Endothelial cell of umbilical vein (primary cell): ENCODE measurements around the gene ARSB. TPM values are rescaled to one million over a fixed set of nuclear protein-coding genes. Genes with fewer than 3 reads are reported as not detected.

Experiments used
- BruUV-seq: library from RNA; stranded (reverse); fragments of 400-500 nt; replicated peaks from 2 replicates; lab custom pipeline; 2021; lab: Mats Ljungman, UMichigan
- CTCF ChIA-PET: fragments of 300-600, 350-600 bp; sonication (Branson Sonifier 250); formaldehyde crosslinking; loops from one replicate; lab custom pipeline; 2021; ENCODE audit warnings: antibody characterized with exemption, inconsistent platforms; lab: Charles Lee
- POLR2A ChIA-PET: fragments of 300-600, 350-600 bp; sonication (Branson Sonifier 250); formaldehyde crosslinking; loops from one replicate; lab custom pipeline; 2021; ENCODE audit warnings: antibody characterized with exemption, inconsistent platforms; lab: Charles Lee
- DNase-seq: peaks from one replicate; pipeline ENCODE4 v3.0.0-alpha.2; 2011; ENCODE audit warnings: low read depth, low spot score
- FAIRE-seq: peaks from 2 replicates; lab custom pipeline; 2011; peaks lifted over from hg19 to GRCh38; lab: Jason Lieb, UNC
- H2AFZ ChIP-seq: 2 replicates; pipeline ENCODE4 v1.6.0; 2012; ENCODE audit warnings: low read depth, low read length, control low read depth, inconsistent platforms
- H3K27ac ChIP-seq: 2 replicates; pipeline ENCODE4 v1.5.1; 2011; ENCODE audit warnings: low read depth, mild to moderate bottlenecking, control low read depth, low read length, moderate library complexity; ENCODE audit not compliant: insufficient read depth
- H3K27me3 ChIP-seq, 2 experiments: 2 replicates each; pipeline versions ENCODE4 v1.6.0 to v1.6.1; 2011; ENCODE audit warnings: low read length in 2 of 2, mixed read lengths in 1 of 2; ENCODE audit not compliant: control insufficient read depth in 2 of 2, insufficient read depth in 2 of 2
- H3K36me3 ChIP-seq, 2 experiments: 2 replicates in 1 of 2; 3 replicates in 1 of 2; pipeline ENCODE4 v1.5.1; 2011; ENCODE audit warnings: low read length in 2 of 2, mild to moderate bottlenecking in 1 of 2, moderate library complexity in 1 of 2; ENCODE audit not compliant: control insufficient read depth in 2 of 2, insufficient read depth in 2 of 2; ENCODE audit errors: extremely low read depth in 1 of 2
- H3K4me1 ChIP-seq: 3 replicates; pipeline ENCODE4 v1.5.1; 2011; ENCODE audit warnings: mild to moderate bottlenecking, low read length; ENCODE audit not compliant: control insufficient read depth, insufficient read depth; ENCODE audit errors: extremely low read depth
- H3K4me2 ChIP-seq: 2 replicates; pipeline ENCODE4 v1.6.1; 2011; ENCODE audit warnings: low read length, control low read depth, mixed read lengths; ENCODE audit not compliant: insufficient read depth
- H3K4me3 ChIP-seq, 3 experiments: fragments of 200-600 bp in 1 of 3; sonication (generic), shearing (Covaris generic) in 1 of 3; replicated peaks in 1 of 3; 2 replicates each; pipeline ENCODE4 v1.5.1; 2011 to 2016; ENCODE audit warnings: control low read depth in 3 of 3, low read length in 3 of 3, mild to moderate bottlenecking in 2 of 3, inconsistent platforms in 1 of 3, low read depth in 1 of 3, moderate library complexity in 1 of 3; ENCODE audit not compliant: insufficient read depth in 1 of 3
- H3K79me2 ChIP-seq: 2 replicates; pipeline ENCODE4 v1.6.0; 2012; ENCODE audit warnings: low read length, inconsistent platforms; ENCODE audit not compliant: control insufficient read depth, insufficient read depth
- H3K9ac ChIP-seq: replicated peaks from 2 replicates; pipeline ENCODE3; 2011; ENCODE audit warnings: low read length, control low read depth; ENCODE audit not compliant: insufficient read depth; ENCODE audit errors: extremely low read depth
- H3K9me1 ChIP-seq: replicated peaks from 3 replicates; pipeline ENCODE4 v1.6.0; 2011; ENCODE audit warnings: mild to moderate bottlenecking, low read length; ENCODE audit not compliant: control insufficient read depth, insufficient read depth; ENCODE audit errors: extremely low read depth
- H3K9me3 ChIP-seq: replicated peaks from 2 replicates; pipeline ENCODE4 v1.5.1; 2012; ENCODE audit warnings: low read length, inconsistent platforms; ENCODE audit not compliant: control insufficient read depth, insufficient read depth
- H4K20me1 ChIP-seq: replicated peaks from 2 replicates; pipeline ENCODE3; 2011; ENCODE audit warnings: mild to moderate bottlenecking, low read length; ENCODE audit not compliant: control insufficient read depth, insufficient read depth; ENCODE audit errors: extremely low read depth
- CTCF ChIP-seq, 2 donors: IDR thresholded peaks; 1 replicate in 1 of 2; 2 replicates in 1 of 2; pipeline ENCODE4 v1.5.1; 2011; ENCODE audit warnings: low read length in 2 of 2, mild to moderate bottlenecking in 2 of 2, moderate library complexity in 2 of 2, control low read depth in 1 of 2, inconsistent platforms in 1 of 2, low read depth in 1 of 2; ENCODE audit not compliant: insufficient read depth in 1 of 2; ENCODE audit errors: extremely low read depth in 1 of 2
- EZH2 ChIP-seq: IDR thresholded peaks from 2 replicates; pipeline ENCODE4 v1.6.1; 2012; ENCODE audit warnings: borderline replicate concordance, low read depth, mild to moderate bottlenecking, moderate library complexity, low read length, inconsistent platforms; ENCODE audit not compliant: severe bottlenecking
- FOS ChIP-seq: IDR thresholded peaks from 2 replicates; pipeline ENCODE4 v1.6.1; 2011; ENCODE audit warnings: mild to moderate bottlenecking, low read length, moderate library complexity, borderline replicate concordance; ENCODE audit not compliant: insufficient read depth
- GATA2 ChIP-seq: IDR thresholded peaks from 2 replicates; pipeline ENCODE4 v1.7.0; 2011; ENCODE audit warnings: low read depth, mild to moderate bottlenecking, moderate library complexity, mixed read lengths, low read length; ENCODE audit not compliant: insufficient read length, insufficient read depth
- JUN ChIP-seq: IDR thresholded peaks from 2 replicates; pipeline ENCODE4 v1.6.1; 2011; ENCODE audit warnings: borderline replicate concordance, low read depth; ENCODE audit not compliant: insufficient read length, insufficient read depth
- MAX ChIP-seq: IDR thresholded peaks from 2 replicates; pipeline ENCODE4 v1.6.1; 2011; ENCODE audit not compliant: insufficient read depth, insufficient read length
- MYC ChIP-seq: IDR thresholded peaks from one replicate; pipeline ENCODE4 v1.6.1; 2011; ENCODE audit warnings: mild to moderate bottlenecking, low read depth, low read length
- POLR2A ChIP-seq: IDR thresholded peaks from 2 replicates; pipeline ENCODE4 v1.6.1; 2012; ENCODE audit warnings: low read depth, mild to moderate bottlenecking, control low read depth, low read length
- POLR2AphosphoS5 ChIP-seq: IDR thresholded peaks from 2 replicates; pipeline ENCODE4 v1.6.1; 2012; ENCODE audit warnings: low read depth, mild to moderate bottlenecking, control low read depth, low read length, moderate library complexity; ENCODE audit not compliant: insufficient read depth
- dilution Hi-C: fragments of 300-500 bp; cut with MboI; formaldehyde crosslinking; loops from one replicate; pipeline ENCODE4 v1.15.0; 2019; ENCODE audit warnings: low sequenced_read_pairs; ENCODE audit not compliant: extremely low pct_ligation_motif_present
- intact Hi-C: fragments of 100-400 bp; cut with micrococcal nuclease; formaldehyde crosslinking; loops from one replicate; pipeline ENCODE4 v1.10.0; 2022
- polyA plus RNA-seq, 4 experiments: library from polyadenylated mRNA; depleted of rRNA in 3 of 4; stranded (reverse) in 3 of 4; unstranded in 1 of 4; fragments of >200 nt; gene quantifications; 2 replicates each; pipeline versions ENCODE4 v1.2.1 to v1.2.3, GENCODE V29; 2011 to 2012; ENCODE audit warnings: missing spikeins in 1 of 4
- total RNA-seq: library from RNA; stranded (reverse); gene quantifications from 2 replicates; pipeline ENCODE4 v1.2.3, GENCODE V29; 2021

The ARSB gene
- total and polyA plus RNA-seq, 2 donors (not counting 3 experiments of a cell fraction or from before 2014, with no cell fraction given), result 17.2 to 25.8 TPM

- ChIA-PET CTCF (interaction anchor here (5.9 kb wide), 1 partner anchor 31 kb away, joined by 27 read pairs; no protein-coding TSS in a partner anchor), POLR2A (no interaction called here)
- FAIRE-seq (no peak), DNase-seq (no peak)
- dilution Hi-C loops (no loop called here), intact Hi-C loops (no loop called here)
- Histone ChIP-seq H2AFZ (no peak overlapping the region), H3K4me1 (peaks cover 3% of the 10 kb centered on the region), H3K9me3 (no peaks in the 10 kb centered on the region), H4K20me1 (no peaks in the 10 kb centered on the region), H3K27me3 (no peaks in the 10 kb centered on the region), H3K4me3 (no peak overlapping the region), H3K27ac (no peak overlapping the region), H3K9ac (no peak overlapping the region), H3K9me1 (no peaks in the 10 kb centered on the region), H3K4me2 (no peak overlapping the region), H3K79me2 (no peaks in the 10 kb centered on the region), H3K36me3 (no peaks in the 10 kb centered on the region)
- TF ChIP-seq CTCF (IDR thresholded peaks at IDR 0.05; ENCODE audit: extremely low read depth in 1 of 2, insufficient read depth in 1 of 2, low read depth in 1 of 2, low read length in 2 of 2) (no peak), EZH2 (no peak), MAX (no peak), JUN (no peak), POLR2AphosphoS5 (no peak), MYC (no peak), GATA2 (no peak), FOS (no peak), POLR2A (no peak)
- no TSS peak for BruUV-seq
Measured at GRCh38 chr5:78930721-78931120, 54.4 kb downstream of the ARSB start.
